ENCODE data around the gene PER2.

The PER2 gene

GRCh38 chr2:238265605-238266004, 22.8 kb downstream of the PER2 start:
- DNase-seq: no peak

DNA sequence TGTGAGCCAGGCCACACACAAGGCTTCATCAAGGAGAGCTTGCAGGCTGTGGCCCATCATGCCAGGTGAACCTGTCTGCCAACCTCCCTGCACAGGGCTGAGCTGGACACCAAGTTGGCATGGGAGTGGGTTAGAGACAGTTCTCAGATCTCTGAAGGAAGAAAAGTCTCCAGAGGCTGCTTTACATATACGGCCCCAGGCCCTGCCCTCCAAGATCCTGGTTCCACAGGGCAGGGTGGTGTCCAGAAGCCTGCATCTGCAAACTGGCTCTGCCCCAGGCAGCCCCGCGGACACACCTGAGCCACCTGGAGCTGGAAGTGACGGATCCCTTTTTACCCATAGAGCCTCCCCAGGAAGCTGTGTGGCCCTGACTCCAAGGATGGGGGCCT, 24.3 kb downstream of the PER2 start:
- no peak for DNase-seq

DNA sequence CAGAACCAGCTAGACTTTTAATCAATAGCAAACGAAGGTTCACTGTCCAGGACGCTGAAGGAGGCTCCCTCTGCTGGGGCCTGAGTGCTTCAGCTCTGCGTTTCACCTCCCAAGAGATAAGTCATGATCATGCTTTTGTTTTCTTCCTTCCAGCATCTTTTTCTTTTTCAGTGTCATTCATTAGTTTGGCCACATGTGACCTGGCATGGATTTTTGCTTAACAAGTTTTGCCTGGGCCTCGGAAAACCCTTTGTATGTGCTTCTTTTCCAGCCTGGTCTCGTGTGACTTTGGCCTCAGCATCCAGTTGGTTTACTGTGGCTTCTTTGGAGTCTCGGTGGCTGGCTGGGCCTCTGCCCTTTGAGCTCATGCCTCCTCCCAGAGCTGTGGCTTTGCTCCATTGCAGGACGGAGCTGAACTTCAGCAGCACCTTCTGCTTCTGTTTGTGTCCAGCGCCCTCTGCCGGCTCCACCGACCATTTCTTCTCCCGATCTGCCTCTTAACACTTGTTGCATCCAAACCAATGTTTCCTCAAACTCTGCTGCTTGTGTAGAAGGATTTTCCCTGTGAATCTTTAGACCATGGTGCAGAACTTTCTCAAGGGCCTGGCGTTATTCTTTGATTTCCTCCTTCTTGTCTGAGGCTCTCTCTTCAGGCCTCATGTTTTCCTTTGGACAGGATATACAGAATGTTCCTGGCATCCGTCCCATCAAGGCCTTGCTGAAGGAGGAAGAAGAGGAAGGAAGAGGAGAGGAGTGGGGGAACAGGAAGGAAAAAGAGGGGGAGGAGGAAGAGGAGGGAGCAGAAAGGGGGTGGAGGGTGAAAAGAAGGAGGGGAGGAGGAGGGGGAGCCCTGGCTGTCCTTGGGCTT, 25.0 kb downstream of the PER2 start:
- peak; percentile 77 to 81 for DNase-seq

DNA sequence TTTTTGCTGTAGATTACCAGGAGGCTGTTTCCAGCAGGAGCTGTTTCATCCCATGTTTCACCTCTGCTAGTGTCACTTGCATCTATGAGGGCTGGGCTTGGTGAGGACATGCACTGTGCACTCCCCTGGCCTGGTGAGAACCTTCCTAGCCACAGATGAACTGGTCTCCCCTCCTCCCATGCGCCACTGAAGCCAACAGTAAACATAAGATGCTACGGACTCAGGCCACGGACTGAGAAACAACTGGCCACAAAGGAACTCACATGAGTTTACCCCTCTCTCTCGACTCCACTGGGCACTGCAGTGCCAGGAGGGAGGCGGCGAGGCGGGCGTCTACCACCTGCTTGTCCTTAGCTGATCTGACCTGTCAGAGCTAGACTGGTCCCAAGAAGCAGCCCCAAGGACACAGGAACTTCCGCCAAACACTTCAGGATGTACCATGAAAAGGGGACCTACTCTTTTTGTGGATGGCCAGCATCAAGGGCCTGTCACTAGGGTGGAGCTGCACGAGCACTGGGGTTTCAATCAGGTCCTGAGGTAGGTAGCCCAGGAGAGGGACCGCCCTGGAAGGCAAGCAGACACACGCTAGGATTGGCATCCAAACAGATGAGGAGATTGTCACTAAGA, 25.8 kb downstream of the PER2 start:
- DNase-seq: no peak

GRCh38 chr2:238261718-238262375, 26.6 kb downstream of the PER2 start:
- no peak for DNase-seq

DNA sequence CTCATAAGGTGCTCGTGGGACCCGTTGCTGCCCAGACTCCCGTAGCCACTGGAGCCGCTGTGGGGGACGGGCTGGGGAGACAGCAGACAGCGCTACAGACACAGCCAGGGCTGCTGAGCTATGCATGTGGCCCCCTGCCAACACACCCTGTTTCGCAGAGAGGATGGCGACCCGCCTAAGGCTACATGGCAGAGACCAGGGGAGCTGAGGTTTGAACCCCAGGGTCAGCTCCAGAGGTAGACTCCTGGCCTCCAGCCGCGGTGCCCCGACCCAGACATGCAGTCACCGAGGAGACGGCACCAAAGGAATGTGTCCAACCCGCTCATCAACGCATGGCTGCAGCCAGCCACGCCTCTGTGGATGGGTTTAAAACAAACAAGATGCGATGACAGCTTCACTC, 27.5 kb downstream of the PER2 start:
- no peak for DNase-seq

GRCh38 chr2:238259061-238260020, 29.1 kb downstream of the PER2 start:
- no peak for DNase-seq

- no peak for DNase-seq
These were observed 30.4 kb downstream of the PER2 start for GRCh38 chr2:238257786-238258700.

DNA sequence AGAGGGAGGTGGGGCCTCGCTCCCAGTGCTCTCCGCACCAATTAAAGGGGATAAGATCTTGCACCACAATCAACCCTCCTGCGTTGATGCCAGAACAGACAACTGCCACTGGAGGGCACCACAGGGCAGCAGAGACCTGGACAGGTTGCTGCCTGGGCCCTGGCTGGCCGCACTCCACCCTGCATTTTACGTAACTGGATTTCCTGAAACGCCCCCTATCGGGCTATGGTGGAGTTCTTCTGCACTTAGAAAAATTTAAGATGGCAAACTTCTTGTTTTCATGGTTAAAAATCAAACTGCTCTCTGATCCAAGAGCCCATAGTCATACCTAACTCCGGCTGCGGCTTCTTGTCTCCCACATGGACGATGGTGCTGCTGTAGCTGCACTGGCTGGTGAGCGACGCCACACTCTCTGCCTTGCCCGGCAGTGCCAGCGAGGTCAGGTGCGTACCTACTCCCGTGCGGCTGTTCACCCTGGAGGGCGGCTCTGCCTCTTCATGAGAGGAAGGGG, 31.8 kb downstream of the PER2 start:
- DNase-seq: peak; percentile 76 to 81

DNA sequence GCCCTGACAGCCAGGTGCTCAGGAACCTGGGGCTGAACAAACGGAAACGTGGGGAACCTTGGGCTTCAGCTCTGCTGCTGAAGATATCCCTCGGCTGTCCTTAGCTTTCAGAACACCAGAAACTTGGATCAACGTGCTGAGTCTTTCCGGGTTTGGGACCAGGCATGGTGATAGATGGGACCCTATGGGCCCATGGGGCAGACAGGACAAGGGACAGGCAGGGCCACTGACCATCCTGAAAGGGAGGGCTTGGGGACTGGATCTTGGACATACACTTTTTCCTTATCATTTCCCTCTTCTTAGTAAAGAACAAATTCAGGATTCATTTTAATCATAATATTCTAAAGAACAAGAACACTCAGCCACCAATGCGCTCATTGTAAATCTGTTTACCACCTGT, 32.3 kb downstream of the PER2 start:
- no peak for DNase-seq

DNA sequence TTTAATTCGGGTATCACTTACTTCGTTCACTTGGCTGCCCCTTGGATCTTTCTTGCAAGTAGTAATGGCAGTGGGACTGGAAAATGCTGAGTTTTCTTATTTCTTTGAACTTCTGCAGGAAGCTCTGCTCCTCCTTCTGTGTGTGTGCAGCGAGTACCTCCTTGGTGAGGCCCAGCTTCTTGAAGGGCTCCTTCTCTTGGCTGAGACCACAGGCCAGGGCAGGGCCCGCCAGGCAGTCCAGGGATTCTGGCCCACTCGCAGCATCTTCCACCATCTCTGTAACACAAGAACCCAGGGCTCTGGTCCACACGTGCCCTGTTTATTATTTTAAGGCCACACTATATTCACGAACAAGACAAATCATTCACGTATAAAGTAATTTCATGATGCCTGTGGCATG, 32.8 kb downstream of the PER2 start:
- DNase-seq: no peak

GRCh38 chr2:238255151-238255551, 33.3 kb downstream of the PER2 start:
- DNase-seq: no peak

- DNase-seq: no peak
These were observed 34.2 kb downstream of the PER2 start for GRCh38 chr2:238254095-238254723.

GRCh38 chr2:238252766-238253630, 35.4 kb downstream of the PER2 start:
- no peak for DNase-seq

GRCh38 chr2:238251986-238252385, 36.4 kb downstream of the PER2 start:
- DNase-seq: no peak

DNA sequence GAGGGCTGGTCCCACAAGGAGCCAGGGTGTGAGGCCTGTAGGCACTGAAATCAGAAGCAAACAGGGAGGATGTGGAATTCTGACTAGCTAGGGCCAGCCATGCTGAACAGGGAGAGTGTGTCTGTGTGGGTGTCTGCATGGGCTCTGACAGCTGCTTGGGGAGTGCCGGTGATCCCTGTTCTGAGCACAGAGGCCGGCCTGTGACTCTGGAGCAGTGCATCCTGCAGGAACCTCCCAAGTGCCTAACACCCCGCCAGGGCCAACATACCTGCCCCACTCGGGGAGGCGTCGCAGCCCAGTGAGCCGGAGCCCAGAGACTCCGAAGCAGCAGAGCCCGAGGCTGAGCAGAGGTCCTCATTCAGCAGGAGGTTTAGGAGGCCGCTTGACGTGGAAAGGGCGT, 37.1 kb downstream of the PER2 start:
- no peak for DNase-seq

GRCh38 chr2:238250896-238251295, 37.5 kb downstream of the PER2 start:
- DNase-seq: no peak

DNA sequence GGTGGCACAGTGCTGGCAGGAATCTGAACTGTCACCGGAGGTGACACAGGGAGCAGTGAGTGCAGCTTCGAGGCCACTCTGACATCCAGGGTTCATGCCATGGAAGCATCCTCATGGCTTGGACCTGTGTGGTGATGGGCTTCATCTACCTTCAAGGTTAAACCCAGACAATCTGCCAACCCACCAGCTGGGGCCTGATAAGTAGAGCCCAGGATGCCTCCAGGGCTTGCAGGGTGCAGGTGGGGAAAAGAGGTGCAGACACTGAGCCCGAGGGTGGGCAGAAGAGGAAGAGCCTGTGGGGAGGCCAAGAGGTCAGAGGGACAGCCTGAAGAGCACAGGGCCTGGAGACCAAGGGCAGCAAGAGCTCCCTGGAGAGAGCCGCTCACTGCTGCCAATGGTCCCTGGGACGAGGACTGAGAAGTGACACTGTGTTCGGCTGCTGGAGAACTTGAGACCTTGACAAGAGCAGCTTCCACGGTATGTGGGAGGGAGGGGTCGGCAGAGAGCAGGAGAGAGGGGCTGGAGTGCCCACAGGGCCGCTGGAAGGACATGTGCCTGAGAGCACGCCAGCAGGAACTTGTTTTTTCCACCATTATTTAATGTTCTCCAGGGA, 40.5 kb downstream of the PER2 start:
- no peak for DNase-seq

Data from activated CD4-positive, alpha-beta T cell treated with anti-CD3 and anti-CD28 coated beads, Interleukin-2, amount 50 U/mL, for 48 hours (primary cell).